H1 (cell line): Measurements from ENCODE around the gene TUBA8.

ENCODE experiments used
- CHD2 ChIP-seq: IDR thresholded peaks from 2 replicates; pipeline ENCODE4 v1.6.1; 2012; ENCODE audit warnings: low read length, improper control_type of control experiment
- CTCF ChIP-seq, 3 experiments: IDR thresholded peaks; 1 replicate in 2 of 3; 2 replicates in 1 of 3; pipeline versions ENCODE4 v1.5.1 to v1.6.1; 2011; ENCODE audit warnings: low read length in 3 of 3, mild to moderate bottlenecking in 3 of 3, inconsistent platforms in 2 of 3, low read depth in 1 of 3, moderate library complexity in 1 of 3; ENCODE audit not compliant: insufficient read depth in 1 of 3; ENCODE audit errors: control extremely low read depth in 1 of 3
- KDM5A ChIP-seq: fragments of 200-600 bp; IDR thresholded peaks from 2 replicates; pipeline ENCODE4 v1.7.1; 2012; ENCODE audit warnings: mild to moderate bottlenecking, low read length, inconsistent platforms, mixed read lengths
- POLR2A ChIP-seq, 2 experiments: IDR thresholded peaks; 1 replicate in 1 of 2; 2 replicates in 1 of 2; pipeline ENCODE4 v1.6.1; 2011; ENCODE audit warnings: low read depth in 2 of 2, low read length in 2 of 2, mild to moderate bottlenecking in 2 of 2; ENCODE audit errors: control extremely low read depth in 1 of 2
- SIN3A ChIP-seq, 2 experiments: IDR thresholded peaks in 1 of 2; conservative IDR thresholded peaks in 1 of 2; 2 replicates each; pipeline ENCODE4 v1.6.1; 2011 to 2012; ENCODE audit warnings: low read length in 2 of 2, improper control_type of control experiment in 1 of 2, low read depth in 1 of 2, mild to moderate bottlenecking in 1 of 2
- TAF1 ChIP-seq: IDR thresholded peaks from 2 replicates; pipeline ENCODE4 v1.6.1; 2011; ENCODE audit warnings: mild to moderate bottlenecking, low read depth, low read length

- TF ChIP-seq KDM5A (no peak), POLR2A (IDR thresholded peaks at IDR 0.05; ENCODE audit: control extremely low read depth in 1 of 2, low read depth in 2 of 2, low read length in 2 of 2) (no peak), CTCF (IDR thresholded peaks at IDR 0.05; ENCODE audit: control extremely low read depth in 1 of 3, insufficient read depth in 1 of 3, low read depth in 1 of 3, low read length in 3 of 3) (no peak), CHD2 (no peak), TAF1 (no peak), SIN3A (conservative IDR thresholded peaks at IDR 0.05 in 1 of 2, IDR thresholded peaks at IDR 0.05 in 1 of 2; ENCODE audit: low read depth in 1 of 2, low read length in 2 of 2) (no peak)
These were observed 35.2 kb downstream of the TUBA8 start for GRCh38 chr22:18145676-18146388.
